ENCODE measurements around the gene ACOT9. TPM values are rescaled to one million over a fixed set of nuclear protein-coding genes. Genes with fewer than 3 reads are reported as not detected.

The ACOT9 gene
- total and polyA plus RNA-seq, 10 of the 15 experiments (the other 5 are each of a cell fraction or from before 2014, with no cell fraction given), result 17.4 to 42.5 (median 23.3) TPM

DNA sequence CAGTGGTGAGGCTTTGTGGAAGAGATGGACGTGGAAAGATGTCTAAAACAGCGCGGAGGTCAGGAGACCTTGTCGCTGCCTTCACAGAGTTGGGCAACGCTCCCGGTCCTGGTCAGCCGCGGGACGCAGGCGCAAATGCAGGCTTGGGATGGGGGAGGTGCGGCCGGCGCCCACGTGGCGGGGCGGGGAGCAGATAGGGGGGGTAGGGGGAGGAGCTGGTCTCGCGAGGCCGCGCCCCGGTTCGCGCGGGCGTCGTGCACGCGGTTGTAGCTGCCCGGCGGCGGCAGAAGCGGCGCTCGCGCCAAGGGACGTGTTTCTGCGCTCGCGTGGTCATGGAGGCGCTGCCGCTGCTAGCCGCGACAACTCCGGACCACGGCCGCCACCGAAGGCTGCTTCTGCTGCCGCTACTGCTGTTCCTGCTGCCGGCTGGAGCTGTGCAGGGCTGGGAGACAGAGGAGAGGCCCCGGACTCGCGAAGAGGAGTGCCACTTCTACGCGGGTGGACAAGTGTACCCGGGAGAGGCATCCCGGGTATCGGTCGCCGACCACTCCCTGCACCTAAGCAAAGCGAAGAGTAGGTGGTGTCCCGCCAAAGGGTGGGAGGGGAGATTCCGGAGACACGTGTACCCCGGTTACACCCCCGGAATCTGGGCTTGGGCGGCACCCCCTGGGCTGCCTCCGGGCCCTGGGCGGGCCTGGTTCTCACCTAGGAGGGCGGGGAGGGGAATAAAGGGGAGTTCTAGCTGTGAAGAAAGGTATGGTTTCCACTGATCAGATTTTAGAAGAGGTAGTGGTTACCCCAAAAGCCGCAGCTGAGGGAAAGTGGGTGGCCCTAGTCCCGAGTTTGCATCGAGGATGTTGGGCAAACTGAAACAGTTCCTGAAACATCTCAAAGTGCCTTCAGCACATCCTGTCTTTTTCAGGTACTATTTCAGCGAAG is 75.6 kb downstream of the ACOT9 start, which contains the start of gene PRDX4 (continued):
- TF ChIP-seq FOS (IDR thresholded peaks at IDR 0.05; ENCODE audit: borderline replicate concordance, extremely low read depth, insufficient read length) (no peak), MEF2A (IDR thresholded peaks at IDR 0.05; ENCODE audit: insufficient read depth, low read depth, low read length) (no peak), RFX5 (IDR thresholded peaks at IDR 0.05; ENCODE audit: low read depth, low read length) (no peak), SPI1 (IDR thresholded peaks at IDR 0.05; ENCODE audit: borderline replicate concordance, insufficient read depth, low read depth, low read length) (no peak), DPF2 (IDR thresholded peaks at IDR 0.05) (0 out of 2 replicates have a peak, but pooled peaks have one; percentile 48), MTA3 (IDR thresholded peaks at IDR 0.05; ENCODE audit: borderline replicate concordance, low read length) (no peak), KLF5 (IDR thresholded peaks at IDR 0.05; ENCODE audit: partially characterized antibody) (no peak), PAX5 (IDR thresholded peaks at IDR 0.05; ENCODE audit: borderline replicate concordance, low read depth, low read length) (no peak), RAD51 (IDR thresholded peaks at IDR 0.05) (0 out of 2 replicates have a peak, but pooled peaks have one; percentile 23), ZNF274 (IDR thresholded peaks at IDR 0.05; ENCODE audit: insufficient read depth, insufficient read length) (no peak), HCFC1 (IDR thresholded peaks at IDR 0.05; ENCODE audit: low read length) (no peak), BACH1 (IDR thresholded peaks at IDR 0.05; ENCODE audit: borderline replicate concordance) (peak; percentile 78), USF2 (IDR thresholded peaks at IDR 0.05; ENCODE audit: borderline replicate concordance, low read depth, low read length) (peak; percentile 18), YBX1 (IDR thresholded peaks at IDR 0.05) (no peak), MTA2 (IDR thresholded peaks at IDR 0.05; ENCODE audit: low read depth) (no peak), ZNF384 (IDR thresholded peaks at IDR 0.05; ENCODE audit: borderline replicate concordance, low read depth, low read length) (no peak), KAT2A (conservative IDR thresholded peaks at IDR 0.05; ENCODE audit: control insufficient read depth, low read depth, low read length) (no peak), SIN3A (IDR thresholded peaks at IDR 0.05; ENCODE audit: low read depth, low read length) (peak; percentile 54; the same call in 1 of the 2 replicates), POLR2A (IDR thresholded peaks at IDR 0.05; ENCODE audit: low read depth, low read length) (peak; percentile 95)
- TF ChIP-seq, protein P1, sequence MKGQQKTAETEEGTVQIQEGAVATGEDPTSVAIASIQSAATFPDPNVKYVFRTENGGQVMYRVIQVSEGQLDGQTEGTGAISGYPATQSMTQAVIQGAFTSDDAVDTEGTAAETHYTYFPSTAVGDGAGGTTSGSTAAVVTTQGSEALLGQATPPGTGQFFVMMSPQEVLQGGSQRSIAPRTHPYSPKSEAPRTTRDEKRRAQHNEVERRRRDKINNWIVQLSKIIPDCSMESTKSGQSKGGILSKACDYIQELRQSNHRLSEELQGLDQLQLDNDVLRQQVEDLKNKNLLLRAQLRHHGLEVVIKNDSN (IDR thresholded peaks at IDR 0.05; ENCODE audit: borderline replicate concordance, extremely low read length, insufficient read depth, low read depth, low read length), result peak; percentile 74
- TF ChIP-seq, protein P2, sequence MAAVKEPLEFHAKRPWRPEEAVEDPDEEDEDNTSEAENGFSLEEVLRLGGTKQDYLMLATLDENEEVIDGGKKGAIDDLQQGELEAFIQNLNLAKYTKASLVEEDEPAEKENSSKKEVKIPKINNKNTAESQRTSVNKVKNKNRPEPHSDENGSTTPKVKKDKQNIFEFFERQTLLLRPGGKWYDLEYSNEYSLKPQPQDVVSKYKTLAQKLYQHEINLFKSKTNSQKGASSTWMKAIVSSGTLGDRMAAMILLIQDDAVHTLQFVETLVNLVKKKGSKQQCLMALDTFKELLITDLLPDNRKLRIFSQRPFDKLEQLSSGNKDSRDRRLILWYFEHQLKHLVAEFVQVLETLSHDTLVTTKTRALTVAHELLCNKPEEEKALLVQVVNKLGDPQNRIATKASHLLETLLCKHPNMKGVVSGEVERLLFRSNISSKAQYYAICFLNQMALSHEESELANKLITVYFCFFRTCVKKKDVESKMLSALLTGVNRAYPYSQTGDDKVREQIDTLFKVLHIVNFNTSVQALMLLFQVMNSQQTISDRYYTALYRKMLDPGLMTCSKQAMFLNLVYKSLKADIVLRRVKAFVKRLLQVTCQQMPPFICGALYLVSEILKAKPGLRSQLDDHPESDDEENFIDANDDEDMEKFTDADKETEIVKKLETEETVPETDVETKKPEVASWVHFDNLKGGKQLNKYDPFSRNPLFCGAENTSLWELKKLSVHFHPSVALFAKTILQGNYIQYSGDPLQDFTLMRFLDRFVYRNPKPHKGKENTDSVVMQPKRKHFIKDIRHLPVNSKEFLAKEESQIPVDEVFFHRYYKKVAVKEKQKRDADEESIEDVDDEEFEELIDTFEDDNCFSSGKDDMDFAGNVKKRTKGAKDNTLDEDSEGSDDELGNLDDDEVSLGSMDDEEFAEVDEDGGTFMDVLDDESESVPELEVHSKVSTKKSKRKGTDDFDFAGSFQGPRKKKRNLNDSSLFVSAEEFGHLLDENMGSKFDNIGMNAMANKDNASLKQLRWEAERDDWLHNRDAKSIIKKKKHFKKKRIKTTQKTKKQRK (IDR thresholded peaks at IDR 0.05; ENCODE audit: low read depth, low read length), result no peak
- TF ChIP-seq, protein P3, sequence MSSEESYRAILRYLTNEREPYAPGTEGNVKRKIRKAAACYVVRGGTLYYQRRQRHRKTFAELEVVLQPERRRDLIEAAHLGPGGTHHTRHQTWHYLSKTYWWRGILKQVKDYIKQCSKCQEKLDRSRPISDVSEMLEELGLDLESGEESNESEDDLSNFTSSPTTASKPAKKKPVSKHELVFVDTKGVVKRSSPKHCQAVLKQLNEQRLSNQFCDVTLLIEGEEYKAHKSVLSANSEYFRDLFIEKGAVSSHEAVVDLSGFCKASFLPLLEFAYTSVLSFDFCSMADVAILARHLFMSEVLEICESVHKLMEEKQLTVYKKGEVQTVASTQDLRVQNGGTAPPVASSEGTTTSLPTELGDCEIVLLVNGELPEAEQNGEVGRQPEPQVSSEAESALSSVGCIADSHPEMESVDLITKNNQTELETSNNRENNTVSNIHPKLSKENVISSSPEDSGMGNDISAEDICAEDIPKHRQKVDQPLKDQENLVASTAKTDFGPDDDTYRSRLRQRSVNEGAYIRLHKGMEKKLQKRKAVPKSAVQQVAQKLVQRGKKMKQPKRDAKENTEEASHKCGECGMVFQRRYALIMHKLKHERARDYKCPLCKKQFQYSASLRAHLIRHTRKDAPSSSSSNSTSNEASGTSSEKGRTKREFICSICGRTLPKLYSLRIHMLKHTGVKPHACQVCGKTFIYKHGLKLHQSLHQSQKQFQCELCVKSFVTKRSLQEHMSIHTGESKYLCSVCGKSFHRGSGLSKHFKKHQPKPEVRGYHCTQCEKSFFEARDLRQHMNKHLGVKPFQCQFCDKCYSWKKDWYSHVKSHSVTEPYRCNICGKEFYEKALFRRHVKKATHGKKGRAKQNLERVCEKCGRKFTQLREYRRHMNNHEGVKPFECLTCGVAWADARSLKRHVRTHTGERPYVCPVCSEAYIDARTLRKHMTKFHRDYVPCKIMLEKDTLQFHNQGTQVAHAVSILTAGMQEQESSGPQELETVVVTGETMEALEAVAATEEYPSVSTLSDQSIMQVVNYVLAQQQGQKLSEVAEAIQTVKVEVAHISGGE (CRISPR knock-in tag; IDR thresholded peaks at IDR 0.05), result no peak

Data from GM12878 (cell line).